T-helper 2 cell treated with Interferon-gamma antibody and Interleukin-4, amounts not matched to agents 5 μg/mL and 100 μg/mL, for 36 hours (primary cell): ENCODE data around the gene CARD9.

Source experiments
- DNase-seq: peaks from one replicate; pipeline ENCODE4 v3.0.0; 2021; ENCODE audit warnings: low spot score
- H3K27ac Mint-ChIP-seq: one replicate; pipeline ENCODE4 v1.8.0; 2021; ENCODE audit warnings: mild to moderate bottlenecking, mixed read lengths
- H3K27me3 Mint-ChIP-seq: one replicate; pipeline ENCODE4 v1.8.0; 2021; ENCODE audit warnings: low read depth, mixed read lengths
- H3K36me3 Mint-ChIP-seq: one replicate; pipeline ENCODE4 v1.8.0; 2021; ENCODE audit warnings: low read depth, mixed read lengths
- H3K4me1 Mint-ChIP-seq: one replicate; pipeline ENCODE4 v1.8.0; 2021; ENCODE audit warnings: low read depth, mixed read lengths
- H3K4me3 Mint-ChIP-seq: one replicate; pipeline ENCODE4 v1.8.0; 2022; ENCODE audit warnings: mild to moderate bottlenecking, moderate library complexity, mixed read lengths
- H3K9me3 Mint-ChIP-seq: one replicate; pipeline ENCODE4 v1.8.0; 2021; ENCODE audit warnings: mixed read lengths

Gene CARD9

GRCh38 chr9:136380381-136380780 lies 6.9 kb upstream of the CARD9 start:
- Mint-ChIP-seq H3K4me1 (peaks cover 8% of the 10 kb centered on the region), H3K36me3 (peaks cover 19% of the 10 kb centered on the region), H3K27me3 (no peaks in the 10 kb centered on the region), H3K27ac (no peak overlapping the region), H3K9me3 (no peaks in the 10 kb centered on the region), H3K4me3 (no peak overlapping the region)
- no peak for DNase-seq

GRCh38 chr9:136379891-136380290 lies 6.4 kb upstream of the CARD9 start:
- Mint-ChIP-seq H3K4me3 (no peak overlapping the region), H3K9me3 (no peaks in the 10 kb centered on the region), H3K36me3 (peaks cover 14% of the 10 kb centered on the region), H3K27ac (no peak overlapping the region), H3K4me1 (peaks cover 5% of the 10 kb centered on the region), H3K27me3 (no peaks in the 10 kb centered on the region)
- DNase-seq = no peak

- no peak overlapping the region for H3K4me3 Mint-ChIP-seq
- H3K27ac Mint-ChIP-seq = no peak overlapping the region
- H3K4me1 Mint-ChIP-seq = no peaks in the 10 kb centered on the region
- no peak for DNase-seq
- peaks cover 10% of the 10 kb centered on the region for H3K36me3 Mint-ChIP-seq
- H3K9me3 Mint-ChIP-seq = no peaks in the 10 kb centered on the region
- H3K27me3 Mint-ChIP-seq = no peaks in the 10 kb centered on the region
Observed at GRCh38 chr9:136379401-136379800, 5.9 kb upstream of the CARD9 start.

- H3K36me3 Mint-ChIP-seq = peaks cover 5% of the 10 kb centered on the region
- H3K4me3 Mint-ChIP-seq = no peak overlapping the region
- no peaks in the 10 kb centered on the region for H3K4me1 Mint-ChIP-seq
- DNase-seq = no peak
- no peaks in the 10 kb centered on the region for H3K27me3 Mint-ChIP-seq
- H3K27ac Mint-ChIP-seq = no peak overlapping the region
- no peaks in the 10 kb centered on the region for H3K9me3 Mint-ChIP-seq
Observed at GRCh38 chr9:136379003-136379287, 5.5 kb upstream of the CARD9 start.

GRCh38 chr9:136378170-136379002 lies 4.9 kb upstream of the CARD9 start:
- DNase-seq = no peak
- H3K4me3 Mint-ChIP-seq = no peak overlapping the region
- H3K27ac Mint-ChIP-seq = no peak overlapping the region

GRCh38 chr9:136377341-136378169 lies 4.1 kb upstream of the CARD9 start:
- Mint-ChIP-seq H3K27ac (no peak overlapping the region), H3K4me1 (no peaks in the 10 kb centered on the region), H3K27me3 (no peaks in the 10 kb centered on the region), H3K36me3 (peaks cover 3% of the 10 kb centered on the region), H3K4me3 (no peak overlapping the region), H3K9me3 (no peaks in the 10 kb centered on the region)
- no peak for DNase-seq

More at GRCh38 chr9:136378170-136379002, 4.9 kb upstream of the CARD9 start:
- no peaks in the 10 kb centered on the region for H3K9me3 Mint-ChIP-seq
- H3K27me3 Mint-ChIP-seq = no peaks in the 10 kb centered on the region
- H3K4me1 Mint-ChIP-seq = no peaks in the 10 kb centered on the region
- peaks cover 3% of the 10 kb centered on the region for H3K36me3 Mint-ChIP-seq

- no peak for DNase-seq
- no peaks in the 10 kb centered on the region for H3K4me1 Mint-ChIP-seq
- H3K36me3 Mint-ChIP-seq = peaks cover 3% of the 10 kb centered on the region
- no peak overlapping the region for H3K27ac Mint-ChIP-seq
- H3K4me3 Mint-ChIP-seq = no peak overlapping the region
- H3K9me3 Mint-ChIP-seq = no peaks in the 10 kb centered on the region
- no peaks in the 10 kb centered on the region for H3K27me3 Mint-ChIP-seq
Observed at GRCh38 chr9:136376457-136376856, 3.0 kb upstream of the CARD9 start.

GRCh38 chr9:136375096-136375495 lies 1.6 kb upstream of the CARD9 start:
- no peaks in the 10 kb centered on the region for H3K4me1 Mint-ChIP-seq
- H3K4me3 Mint-ChIP-seq = no peak overlapping the region
- no peak for DNase-seq
- H3K27ac Mint-ChIP-seq = no peak overlapping the region
- H3K36me3 Mint-ChIP-seq = no peaks in the 10 kb centered on the region
- H3K9me3 Mint-ChIP-seq = no peaks in the 10 kb centered on the region
- no peaks in the 10 kb centered on the region for H3K27me3 Mint-ChIP-seq

GRCh38 chr9:136374183-136374575 lies 710 bp upstream of the CARD9 start:
- Mint-ChIP-seq H3K27ac (no peak overlapping the region), H3K4me1 (no peaks in the 10 kb centered on the region), H3K4me3 (no peak overlapping the region), H3K9me3 (no peaks in the 10 kb centered on the region), H3K27me3 (no peaks in the 10 kb centered on the region), H3K36me3 (no peaks in the 10 kb centered on the region)
- DNase-seq = no peak

GRCh38 chr9:136372561-136373299 lies 739 bp downstream of the CARD9 start:
- Mint-ChIP-seq H3K4me3 (peak overlapping the region; percentile 60), H3K27ac (no peak overlapping the region), H3K27me3 (no peaks in the 10 kb centered on the region), H3K9me3 (no peaks in the 10 kb centered on the region), H3K36me3 (no peaks in the 10 kb centered on the region), H3K4me1 (no peaks in the 10 kb centered on the region)
- DNase-seq = no peak

- Mint-ChIP-seq H3K27ac (no peak overlapping the region), H3K9me3 (no peaks in the 10 kb centered on the region), H3K4me1 (no peaks in the 10 kb centered on the region), H3K36me3 (no peaks in the 10 kb centered on the region), H3K4me3 (no peak overlapping the region), H3K27me3 (no peaks in the 10 kb centered on the region)
- no peak for DNase-seq
Observed at GRCh38 chr9:136372006-136372405, 1.5 kb downstream of the CARD9 start.

- H3K4me3 Mint-ChIP-seq = no peak overlapping the region
- H3K36me3 Mint-ChIP-seq = no peaks in the 10 kb centered on the region
- no peak for DNase-seq
- H3K27ac Mint-ChIP-seq = no peak overlapping the region
- H3K4me1 Mint-ChIP-seq = no peaks in the 10 kb centered on the region
- no peaks in the 10 kb centered on the region for H3K9me3 Mint-ChIP-seq
- no peaks in the 10 kb centered on the region for H3K27me3 Mint-ChIP-seq
Observed at GRCh38 chr9:136371533-136371880, 2.0 kb downstream of the CARD9 start.

- no peak for DNase-seq
- H3K4me3 Mint-ChIP-seq = no peak overlapping the region
- H3K4me1 Mint-ChIP-seq = no peaks in the 10 kb centered on the region
- no peak overlapping the region for H3K27ac Mint-ChIP-seq
- no peaks in the 10 kb centered on the region for H3K36me3 Mint-ChIP-seq
- no peaks in the 10 kb centered on the region for H3K27me3 Mint-ChIP-seq
- no peaks in the 10 kb centered on the region for H3K9me3 Mint-ChIP-seq
Observed at GRCh38 chr9:136370687-136371532, 2.6 kb downstream of the CARD9 start.
